Sigmoid colon (tissue), 7 donors: Measurements from ENCODE around the gene CTNS. TPM values are rescaled to one million over a fixed set of nuclear protein-coding genes. Genes with fewer than 3 reads are reported as not detected.
A peak's percentile ranks its signal among the peaks of the same experiment; 100 is the strongest.

Source experiments
- DNase-seq: peaks from one replicate; pipeline ENCODE4 v3.0.0-alpha.2; 2019
- H3K27ac ChIP-seq, 4 donors: fragments of 200-600 bp; sonication (generic); one replicate each; pipeline ENCODE4 v1.5.1; 2016 to 2019; ENCODE audit warnings: mild to moderate bottlenecking in 1 of 4
- H3K27me3 ChIP-seq, 3 donors: fragments of 200-600 bp; sonication (generic); one replicate each; pipeline ENCODE4 v1.5.1; 2019; ENCODE audit warnings: mild to moderate bottlenecking in 1 of 3
- H3K36me3 ChIP-seq, 4 donors: fragments of 200-600 bp; sonication (generic); one replicate each; pipeline ENCODE4 v1.5.1; 2016 to 2019
- H3K4me1 ChIP-seq, 4 donors: fragments of 200-600 bp; sonication (generic); one replicate each; pipeline ENCODE4 v1.5.1; 2017 to 2019
- H3K4me3 ChIP-seq, 4 donors: fragments of 200-600 bp; sonication (generic); one replicate each; pipeline ENCODE4 v1.5.1; 2017 to 2019; ENCODE audit warnings: mild to moderate bottlenecking in 2 of 4, moderate library complexity in 1 of 4
- H3K9me3 ChIP-seq, 4 donors: fragments of 200-600 bp in 3 of 4; sonication (generic) in 3 of 4; one replicate each; pipeline versions ENCODE4 v1.5.1 to v1.6.1; 2013 to 2019
- EP300 ChIP-seq, 4 donors: sonication (generic); formaldehyde crosslinking; IDR thresholded peaks; one replicate each; pipeline ENCODE4 v1.6.1; 2017; ENCODE audit warnings: antibody characterized with exemption in 4 of 4
- POLR2A ChIP-seq, 2 donors: fragments of 450-650 bp; IDR thresholded peaks; one replicate each; pipeline ENCODE4 v1.6.1; 2016; ENCODE audit warnings: antibody characterized with exemption in 2 of 2, mild to moderate bottlenecking in 2 of 2, moderate library complexity in 2 of 2
- POLR2AphosphoS5 ChIP-seq, 4 donors: sonication (generic); formaldehyde crosslinking; IDR thresholded peaks; one replicate each; pipeline ENCODE4 v1.6.1; 2017; ENCODE audit warnings: antibody characterized with exemption in 4 of 4
- WGBS, 2 donors: extraction: QIAGEN DNeasy Blood & Tissue Kit; methylation state at CpG; one replicate each; pipeline ENCODE4 v1.1.7; 2013; 5-methylcytosine and 5-hydroxymethylcytosine counted together
- intact Hi-C: fragments of 100-400 bp; cut with DNase I; formaldehyde crosslinking; loops from one replicate; pipeline ENCODE4 v1.15.1; 2023
- polyA plus RNA-seq, 3 donors: library from polyadenylated mRNA; stranded (reverse); fragments of 200-250 nt; gene quantifications; one replicate each; pipeline ENCODE4 v1.2.3, GENCODE V29; 2013
- total RNA-seq, 4 donors: library from RNA; depleted of rRNA; stranded (reverse); fragments of >200 nt; gene quantifications; one replicate each; pipeline ENCODE4 v1.1.0, GENCODE V29; 2016
- TF ChIP-seq, protein P1 (sequence below), 4 experiments: fragments of 450-650 bp in 3 of 4; fragments of 200-600 bp in 1 of 4; IDR thresholded peaks; one replicate each; pipeline ENCODE4 v1.5.1; 2016 to 2019; ENCODE audit warnings: antibody characterized with exemption in 4 of 4, mild to moderate bottlenecking in 3 of 4, moderate library complexity in 2 of 4
- donor health status: healthy with polysubstance abuse.
- donor health status: Bipolar disorder and iron deficiency.
- donor health status: healthy.

CTNS gene
- total and polyA plus RNA-seq, 7 donors: 1.8 to 26.0 (median 13.3) TPM

DNA sequence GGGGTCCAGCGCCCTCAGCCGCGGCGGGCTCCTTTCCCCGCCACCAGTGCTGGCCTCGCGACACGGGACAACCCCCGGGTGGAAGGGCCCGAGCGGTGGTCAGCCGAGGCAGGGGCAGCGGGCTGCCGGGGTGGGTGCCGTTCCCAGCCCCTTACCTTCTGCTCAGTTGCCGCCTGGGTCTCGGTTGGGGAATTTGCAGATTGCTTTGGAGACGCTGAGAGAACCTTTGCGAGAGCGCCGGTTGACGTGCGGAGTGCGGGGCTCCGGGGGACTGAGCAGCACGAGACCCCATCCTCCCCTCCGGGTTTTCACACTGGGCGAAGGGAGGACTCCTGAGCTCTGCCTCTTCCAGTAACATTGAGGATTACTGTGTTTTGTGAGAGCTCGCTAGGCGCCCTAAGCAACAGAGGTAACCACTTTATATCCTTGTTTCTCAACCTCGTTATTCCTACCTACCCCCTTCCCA is 381 bp downstream of the CTNS start:
- TF ChIP-seq POLR2A (IDR thresholded peaks at IDR 0.05) (no peak), POLR2AphosphoS5 (IDR thresholded peaks at IDR 0.05) (no peak), EP300 (IDR thresholded peaks at IDR 0.05) (no peak)
- TF ChIP-seq, protein P1, sequence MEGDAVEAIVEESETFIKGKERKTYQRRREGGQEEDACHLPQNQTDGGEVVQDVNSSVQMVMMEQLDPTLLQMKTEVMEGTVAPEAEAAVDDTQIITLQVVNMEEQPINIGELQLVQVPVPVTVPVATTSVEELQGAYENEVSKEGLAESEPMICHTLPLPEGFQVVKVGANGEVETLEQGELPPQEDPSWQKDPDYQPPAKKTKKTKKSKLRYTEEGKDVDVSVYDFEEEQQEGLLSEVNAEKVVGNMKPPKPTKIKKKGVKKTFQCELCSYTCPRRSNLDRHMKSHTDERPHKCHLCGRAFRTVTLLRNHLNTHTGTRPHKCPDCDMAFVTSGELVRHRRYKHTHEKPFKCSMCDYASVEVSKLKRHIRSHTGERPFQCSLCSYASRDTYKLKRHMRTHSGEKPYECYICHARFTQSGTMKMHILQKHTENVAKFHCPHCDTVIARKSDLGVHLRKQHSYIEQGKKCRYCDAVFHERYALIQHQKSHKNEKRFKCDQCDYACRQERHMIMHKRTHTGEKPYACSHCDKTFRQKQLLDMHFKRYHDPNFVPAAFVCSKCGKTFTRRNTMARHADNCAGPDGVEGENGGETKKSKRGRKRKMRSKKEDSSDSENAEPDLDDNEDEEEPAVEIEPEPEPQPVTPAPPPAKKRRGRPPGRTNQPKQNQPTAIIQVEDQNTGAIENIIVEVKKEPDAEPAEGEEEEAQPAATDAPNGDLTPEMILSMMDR (IDR thresholded peaks at IDR 0.05): no peak
- H3K36me3 ChIP-seq: peaks cover 0 to 13% (median 0%) of the 10 kb centered on the region in 4 donors
- peaks cover 0 to 32% (median 28%) of the 10 kb centered on the region in 4 donors for H3K4me1 ChIP-seq
- H3K27ac ChIP-seq: peak overlapping the region; percentile 92 to 96 (median 95)
- no peaks in the 10 kb centered on the region for H3K27me3 ChIP-seq
- peak overlapping the region; percentile 89 to 100 (median 96) for H3K4me3 ChIP-seq
- DNase-seq: no peak
- no peaks in the 10 kb centered on the region for H3K9me3 ChIP-seq
- intact Hi-C loops: loop anchor here (1.0 to 5.0 kb wide), 3 partner anchors 31 to 590 kb away; partner anchors contain the start of genes EMC6, HASPIN and TAX1BP3
- WGBS, 2 donors: 1 to 2% methylated on average over 31 of the region's 31 CpGs

DNA sequence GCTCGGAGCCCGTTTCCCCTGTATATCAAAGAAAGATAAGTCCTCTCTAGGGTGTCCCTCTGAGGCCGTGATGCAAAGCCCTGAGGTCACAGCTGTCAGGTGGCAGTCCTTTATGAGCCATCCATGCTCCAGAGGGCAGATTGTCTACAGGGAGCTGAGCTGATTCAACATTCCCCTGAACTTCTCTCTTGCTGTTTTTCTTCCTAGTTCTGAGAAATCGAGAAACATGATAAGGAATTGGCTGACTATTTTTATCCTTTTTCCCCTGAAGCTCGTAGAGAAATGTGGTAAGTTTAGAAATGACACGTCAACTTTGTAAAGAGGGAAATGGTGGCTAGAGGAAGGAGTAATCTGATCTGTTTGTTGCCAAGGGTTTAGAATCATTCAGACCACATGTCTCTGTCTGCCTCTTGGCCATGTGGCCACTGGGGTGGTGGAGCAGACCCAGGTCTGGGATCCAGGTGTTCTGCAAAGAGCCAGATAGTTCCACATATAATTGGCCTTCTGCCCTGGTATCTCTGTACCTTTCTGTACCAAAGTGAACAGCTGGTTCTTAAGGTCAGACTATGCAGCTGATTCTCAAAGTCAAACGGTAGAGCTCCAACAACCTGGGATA is 3.5 kb downstream of the CTNS start:
- 50 to 82% methylated on average over 7 of the region's 7 CpGs for WGBS, 2 donors
- H3K4me1 ChIP-seq: peaks cover 0 to 21% (median 16%) of the 10 kb centered on the region in 4 donors
- no peak overlapping the region for H3K4me3 ChIP-seq
- no peaks in the 10 kb centered on the region for H3K27me3 ChIP-seq
- no peaks in the 10 kb centered on the region for H3K9me3 ChIP-seq
- intact Hi-C loops: loop anchor here (5.0 kb wide), 1 partner anchor 593 kb away; no protein-coding TSS in a partner anchor
- H3K27ac ChIP-seq: no peak overlapping the region
- peaks cover 0 to 32% (median 0%) of the 10 kb centered on the region in 4 donors for H3K36me3 ChIP-seq
- TF ChIP-seq EP300 (IDR thresholded peaks at IDR 0.05) (no peak), POLR2AphosphoS5 (IDR thresholded peaks at IDR 0.05) (no peak), POLR2A (IDR thresholded peaks at IDR 0.05) (no peak)
- TF ChIP-seq, protein P1 (IDR thresholded peaks at IDR 0.05): no peak
- DNase-seq: no peak

- H3K27ac ChIP-seq: no peak overlapping the region
- WGBS, 2 donors: 69 to 90% methylated on average over 3 of the region's 3 CpGs
- H3K9me3 ChIP-seq: no peaks in the 10 kb centered on the region
- H3K4me3 ChIP-seq: no peak overlapping the region
- H3K36me3 ChIP-seq: peaks cover 0 to 32% (median 0%) of the 10 kb centered on the region in 4 donors
- no peaks in the 10 kb centered on the region for H3K27me3 ChIP-seq
- no peak for DNase-seq
- TF ChIP-seq POLR2A (IDR thresholded peaks at IDR 0.05): no peak
- TF ChIP-seq EP300 (IDR thresholded peaks at IDR 0.05): no peak
- no peak for TF ChIP-seq POLR2AphosphoS5 (IDR thresholded peaks at IDR 0.05)
- TF ChIP-seq, protein P1 (IDR thresholded peaks at IDR 0.05): no peak
- intact Hi-C loops: no loop called here
- peaks cover 0 to 14% (median 11%) of the 10 kb centered on the region in 4 donors for H3K4me1 ChIP-seq
These were observed 4.5 kb downstream of the CTNS start for GRCh38 chr17:3641014-3641413.

DNA sequence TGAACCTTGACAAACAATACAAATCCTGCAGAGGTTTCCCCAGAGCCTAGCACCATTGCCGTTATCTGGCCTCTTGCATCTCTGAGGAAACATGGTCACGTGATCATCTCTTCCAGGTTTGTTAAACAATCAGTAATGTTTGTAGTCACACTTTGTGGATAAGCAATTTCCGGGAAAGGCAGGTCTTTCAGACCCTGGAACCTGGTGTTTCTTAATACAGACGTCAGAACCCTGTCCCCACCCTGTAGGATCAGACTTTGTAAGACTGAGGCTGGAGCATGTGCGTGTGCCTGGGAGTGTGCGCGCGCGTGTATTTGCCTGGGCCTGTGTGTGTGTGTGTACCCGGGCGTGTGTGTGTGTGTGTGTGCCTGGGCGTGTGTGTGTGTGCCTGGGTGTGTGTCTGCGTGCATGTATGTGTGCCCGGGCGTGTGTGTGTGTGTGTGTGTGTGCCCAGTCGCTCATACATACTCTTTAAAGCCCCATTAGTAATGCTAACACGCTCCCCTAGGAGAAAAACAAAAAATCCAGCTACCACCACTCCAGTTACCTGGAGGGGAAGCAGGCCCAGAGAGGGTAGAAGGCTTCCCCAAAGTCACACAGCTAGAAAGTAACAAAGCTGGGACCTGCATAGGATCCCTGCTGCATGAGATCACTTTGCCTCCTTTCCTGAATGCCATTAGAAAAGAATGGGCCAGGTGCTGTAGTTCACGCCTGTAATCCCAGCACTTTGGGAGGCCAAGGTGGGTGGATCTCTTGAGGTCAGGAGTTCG is 5.3 kb downstream of the CTNS start:
- TF ChIP-seq, protein P1 (IDR thresholded peaks at IDR 0.05): no peak
- TF ChIP-seq EP300 (IDR thresholded peaks at IDR 0.05): no peak
- no peak for TF ChIP-seq POLR2AphosphoS5 (IDR thresholded peaks at IDR 0.05)
- no peak for TF ChIP-seq POLR2A (IDR thresholded peaks at IDR 0.05)
- no peak overlapping the region for H3K4me3 ChIP-seq
- no peaks in the 10 kb centered on the region for H3K9me3 ChIP-seq
- H3K27ac ChIP-seq: no peak overlapping the region
- H3K36me3 ChIP-seq: peaks cover 0 to 32% (median 0%) of the 10 kb centered on the region in 4 donors
- no peaks in the 10 kb centered on the region for H3K27me3 ChIP-seq
- DNase-seq: no peak
- intact Hi-C loops: no loop called here
- WGBS, 2 donors: 81 to 83% methylated on average over 19 of the region's 19 CpGs
- peaks cover 0 to 12% (median 11%) of the 10 kb centered on the region in 4 donors for H3K4me1 ChIP-seq
